Ishikawa (cell line): Measurements from ENCODE around the gene MRGPRF.

Experiments
- CEBPB ChIP-seq: IDR thresholded peaks from 2 replicates; pipeline ENCODE4 v1.6.1; 2012
- CREB1 ChIP-seq: IDR thresholded peaks from 2 replicates; pipeline ENCODE4 v1.6.1; 2012; ENCODE audit warnings: low read depth
- EGR1 ChIP-seq: IDR thresholded peaks from 2 replicates; pipeline ENCODE4 v1.6.1; 2012
- EP300 ChIP-seq: IDR thresholded peaks from 2 replicates; pipeline ENCODE4 v1.6.1; 2012; ENCODE audit warnings: borderline replicate concordance
- FOXM1 ChIP-seq: IDR thresholded peaks from 2 replicates; pipeline ENCODE4 v1.6.1; 2012; ENCODE audit warnings: low read depth, borderline replicate concordance
- NFIC ChIP-seq: IDR thresholded peaks from 2 replicates; pipeline ENCODE4 v1.6.1; 2012
- RAD21 ChIP-seq: IDR thresholded peaks from 2 replicates; pipeline ENCODE4 v1.6.1; 2012; ENCODE audit warnings: low read depth
- REST ChIP-seq: IDR thresholded peaks from 2 replicates; pipeline ENCODE4 v1.6.1; 2012; ENCODE audit warnings: low read depth, mild to moderate bottlenecking
- TAF1 ChIP-seq: IDR thresholded peaks from 2 replicates; pipeline ENCODE4 v1.6.1; 2012; ENCODE audit warnings: low read depth, mild to moderate bottlenecking
- TCF12 ChIP-seq: IDR thresholded peaks from 2 replicates; pipeline ENCODE4 v1.6.1; 2012; ENCODE audit warnings: low read depth
- TEAD4 ChIP-seq: IDR thresholded peaks from 2 replicates; pipeline ENCODE4 v1.6.1; 2012
- USF1 ChIP-seq: IDR thresholded peaks from 2 replicates; pipeline ENCODE4 v1.6.1; 2012
- YY1 ChIP-seq: IDR thresholded peaks from 2 replicates; pipeline ENCODE4 v1.6.1; 2012; ENCODE audit warnings: low read depth
- ZBTB7A ChIP-seq: IDR thresholded peaks from 2 replicates; pipeline ENCODE4 v1.6.1; 2012; ENCODE audit warnings: low read depth
- TF ChIP-seq, protein P1 (sequence below): IDR thresholded peaks from 2 replicates; pipeline ENCODE4 v1.6.1; 2012

The MRGPRF gene

GRCh38 chr11:69013009-69013951, at the start of gene MRGPRF:
Gene MRGPRF, minus strand, starts transcription at chr11:69013246. Its CDS starts 3,345 bp downstream, at chr11:69009901.
- TF ChIP-seq ZBTB7A = peak; percentile 50; the same call in 1 of the 2 replicates
- no peak for TF ChIP-seq EP300

- no peak for TF ChIP-seq ZBTB7A
Measured at GRCh38 chr11:69062169-69062855, 49.3 kb upstream of the MRGPRF start.

GRCh38 chr11:69061713-69062053, 48.6 kb upstream of the MRGPRF start:
- no peak for TF ChIP-seq EP300
- TF ChIP-seq ZBTB7A = no peak
- TF ChIP-seq CEBPB = no peak
- no peak for TF ChIP-seq TEAD4
- TF ChIP-seq EGR1 = no peak

DNA sequence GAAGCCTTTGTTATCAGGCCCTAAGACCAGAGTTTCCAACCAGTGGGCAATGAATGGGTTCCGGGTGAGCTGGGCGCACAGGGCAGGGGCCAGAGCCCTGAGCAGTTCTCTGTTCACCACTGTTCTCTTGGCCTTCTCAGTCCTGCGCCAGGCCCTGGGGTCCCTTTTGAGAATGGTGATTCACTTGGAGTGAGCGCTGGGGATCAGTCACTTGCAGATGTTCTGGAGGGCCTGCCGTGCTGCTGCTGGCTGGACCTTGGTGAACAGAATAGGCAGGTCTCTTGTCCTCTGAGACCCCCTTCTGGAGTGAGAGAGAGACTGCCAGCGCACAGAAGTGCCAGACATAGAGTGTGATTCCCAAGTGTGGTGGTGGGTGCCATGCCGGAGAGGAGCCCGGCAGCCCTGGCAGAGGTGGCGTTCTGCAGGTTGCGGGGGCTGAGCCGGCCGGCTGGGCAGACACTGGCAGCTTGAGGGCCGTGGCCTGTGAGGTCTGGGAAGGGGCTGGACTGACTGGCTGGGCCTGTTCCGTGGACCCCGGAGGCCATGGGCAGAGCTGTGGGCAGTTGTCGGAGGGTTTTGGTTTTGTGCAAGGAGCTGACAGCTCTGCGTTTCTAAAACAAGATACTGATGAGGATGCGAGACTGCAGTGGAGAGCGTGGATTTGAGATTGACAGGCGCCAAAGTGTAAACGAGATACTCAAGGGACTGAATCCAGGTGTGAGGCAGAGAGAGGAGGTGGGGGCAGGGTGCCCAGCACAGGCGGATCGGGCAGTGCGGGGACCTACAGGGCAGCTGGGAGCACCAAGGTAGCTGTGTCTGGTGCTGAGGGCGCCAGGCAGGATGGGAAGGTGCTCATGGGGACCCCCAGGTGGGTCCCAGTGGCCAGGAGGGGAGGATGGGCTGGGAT, 48.0 kb upstream of the MRGPRF start:
- no peak for TF ChIP-seq YY1

- TF ChIP-seq RAD21 (no peak), TAF1 (no peak), EGR1 (no peak), EP300 (no peak), TCF12 (no peak), FOXM1 (no peak), NFIC (no peak), CREB1 (no peak), YY1 (no peak), USF1 (no peak)
- TF ChIP-seq, protein P1, sequence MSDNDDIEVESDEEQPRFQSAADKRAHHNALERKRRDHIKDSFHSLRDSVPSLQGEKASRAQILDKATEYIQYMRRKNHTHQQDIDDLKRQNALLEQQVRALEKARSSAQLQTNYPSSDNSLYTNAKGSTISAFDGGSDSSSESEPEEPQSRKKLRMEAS = no peak
Measured at GRCh38 chr11:69059985-69060384, 46.9 kb upstream of the MRGPRF start.

DNA sequence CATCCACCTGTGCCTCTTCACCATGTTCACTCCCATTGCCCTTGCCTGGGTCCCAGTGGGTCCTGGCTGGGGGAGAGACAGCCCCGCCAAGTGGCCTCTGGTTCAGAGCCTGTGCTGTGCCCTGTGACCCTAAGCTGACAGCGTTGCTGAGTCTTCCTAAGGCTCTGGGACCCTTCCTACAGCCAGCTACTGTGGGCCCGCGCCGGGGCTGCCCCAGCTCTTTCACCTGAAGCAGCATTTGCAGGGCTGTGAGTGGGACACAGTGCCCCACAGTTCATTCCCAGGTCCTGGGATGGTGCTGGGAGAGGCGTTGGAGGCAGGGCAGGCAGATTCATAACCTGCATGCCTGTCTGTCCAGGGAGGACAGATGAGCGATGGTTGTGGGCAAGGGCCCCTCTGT, 46.4 kb upstream of the MRGPRF start:
- no peak for TF ChIP-seq FOXM1
- TF ChIP-seq TCF12 = no peak
- no peak for TF ChIP-seq NFIC
- TF ChIP-seq YY1 = no peak
- no peak for TF ChIP-seq REST
- TF ChIP-seq EP300 = no peak
- TF ChIP-seq EGR1 = no peak

GRCh38 chr11:69058511-69059270, 45.6 kb upstream of the MRGPRF start:
- TF ChIP-seq CEBPB (no peak), TAF1 (no peak), ZBTB7A (no peak), EGR1 (no peak)

- no peak for TF ChIP-seq CEBPB
- no peak for TF ChIP-seq FOXM1
- no peak for TF ChIP-seq RAD21
- no peak for TF ChIP-seq TEAD4
- no peak for TF ChIP-seq TAF1
- TF ChIP-seq, protein P1 = no peak
- TF ChIP-seq ZBTB7A = no peak
- TF ChIP-seq NFIC = no peak
- TF ChIP-seq TCF12 = no peak
- no peak for TF ChIP-seq YY1
- TF ChIP-seq CREB1 = no peak
- TF ChIP-seq EP300 = no peak
- TF ChIP-seq REST = no peak
- no peak for TF ChIP-seq EGR1
- no peak for TF ChIP-seq USF1
Measured at GRCh38 chr11:69057801-69058200, 44.8 kb upstream of the MRGPRF start.
